HepG2 (cell line): Measurements from ENCODE around the gene RAB11FIP5. TPM values are rescaled to one million over a fixed set of nuclear protein-coding genes. Genes with fewer than 3 reads are reported as not detected.
"Not testable (repeated sequence)": the region's sequence is repeated elsewhere in the genome, so short reads cannot be mapped to it uniquely, and the experiment has no call there.

Experiments
- ATAC-seq: fragments of 200-7000 bp; cut with Tn5 transposase; 3 replicates; pipeline ENCODE4 v1.9.1; 2020; ENCODE audit warnings: mild to moderate bottlenecking, moderate library complexity
- BruUV-seq: library from RNA; stranded (reverse); fragments of 400-500 nt; replicated peaks from 2 replicates; lab custom pipeline; 2021; lab: Mats Ljungman, UMichigan
- CTCF ChIA-PET: fragments of 300-600 bp; formaldehyde crosslinking; extraction: SDS; loops from one replicate; lab custom pipeline; 2021; ENCODE audit warnings: low total read pairs, inconsistent platforms, low intra/inter-chr PET ratio; lab: Yijun Ruan, JAX
- POLR2A ChIA-PET: fragments of 350-600 bp; sonication (Branson Sonifier 250); formaldehyde crosslinking; loops from one replicate; lab custom pipeline; 2020; ENCODE audit warnings: antibody characterized with exemption, inconsistent platforms; lab: Yijun Ruan, JAX
- DNase-seq: peaks from one replicate; pipeline ENCODE4 v3.0.0-alpha.2; 2015; ENCODE audit warnings: low spot score
- FAIRE-seq: peaks from 3 replicates; lab custom pipeline; 2011; peaks lifted over from hg19 to GRCh38; lab: Jason Lieb, UNC
- H2AFZ ChIP-seq: one replicate; pipeline ENCODE4 v1.6.1; 2011; ENCODE audit warnings: low read length, inconsistent platforms
- H3K27ac ChIP-seq: fragments of 300-600 bp; 3 replicates; pipeline ENCODE4 v1.8.0; 2011; ENCODE audit warnings: mixed run types, mild to moderate bottlenecking, mixed read lengths, low read length, inconsistent platforms; ENCODE audit not compliant: insufficient read depth; ENCODE audit errors: extremely low read length
- H3K27me3 ChIP-seq, 2 experiments: fragments of 200-600 bp in 1 of 2; 2 replicates in 1 of 2; 3 replicates in 1 of 2; pipeline versions ENCODE4 v1.6.0 to v1.8.0; 2011; ENCODE audit warnings: low read length in 2 of 2, mild to moderate bottlenecking in 2 of 2, moderate library complexity in 2 of 2, inconsistent platforms in 1 of 2; ENCODE audit not compliant: insufficient read depth in 2 of 2, control insufficient read depth in 1 of 2
- H3K36me3 ChIP-seq, 2 experiments: fragments of 200-600 bp in 1 of 2; replicated peaks in 1 of 2; 2 replicates in 1 of 2; 3 replicates in 1 of 2; pipeline versions ENCODE4 v1.5.1 to v1.8.0; 2011; ENCODE audit warnings: low read length in 2 of 2, inconsistent platforms in 1 of 2; ENCODE audit not compliant: insufficient read depth in 2 of 2, control insufficient read depth in 1 of 2
- H3K4me1 ChIP-seq: 2 replicates; pipeline ENCODE4 v1.5.1; 2012; ENCODE audit warnings: low read length, inconsistent platforms; ENCODE audit not compliant: insufficient read depth
- H3K4me2 ChIP-seq: 2 replicates; pipeline ENCODE4 v1.6.0; 2011; ENCODE audit warnings: low read depth, low read length, inconsistent platforms
- H3K4me3 ChIP-seq, 3 experiments: fragments of 200-600 bp in 1 of 3; sonication (generic), shearing (Covaris generic) in 1 of 3; replicated peaks in 1 of 3; 2 replicates each; pipeline ENCODE4 v1.5.1; 2011 to 2016; ENCODE audit warnings: low read length in 3 of 3, inconsistent platforms in 2 of 3, low read depth in 2 of 3, mild to moderate bottlenecking in 2 of 3, control low read depth in 1 of 3, mixed read lengths in 1 of 3; ENCODE audit not compliant: insufficient read depth in 1 of 3
- H3K79me2 ChIP-seq: one replicate; pipeline ENCODE4 v1.6.1; 2011; ENCODE audit warnings: low read length, inconsistent platforms; ENCODE audit not compliant: insufficient read depth
- H3K9ac ChIP-seq: 2 replicates; pipeline ENCODE4 v1.6.0; 2011; ENCODE audit warnings: mild to moderate bottlenecking, low read depth, low read length, inconsistent platforms; ENCODE audit not compliant: insufficient read depth
- H3K9me3 ChIP-seq: 2 replicates; pipeline ENCODE4 v1.5.1; 2012; ENCODE audit warnings: mild to moderate bottlenecking, low read length
- H4K20me1 ChIP-seq: 2 replicates; pipeline ENCODE4 v1.6.0; 2011; ENCODE audit warnings: inconsistent platforms, mild to moderate bottlenecking, low read length, moderate library complexity; ENCODE audit not compliant: insufficient read depth
- AKAP8 ChIP-seq: sonication (generic); formaldehyde crosslinking; IDR thresholded peaks from 2 replicates; pipeline ENCODE4 v1.5.1; 2020; ENCODE audit warnings: mild to moderate bottlenecking, missing genetic modification reagents
- KDM5A ChIP-seq: fragments of 200-600 bp; sonication (generic); IDR thresholded peaks from 2 replicates; pipeline ENCODE4 v1.7.0; 2018; ENCODE audit warnings: antibody characterized with exemption, mild to moderate bottlenecking, low read length, borderline replicate concordance
- NFYB ChIP-seq: sonication (generic); formaldehyde crosslinking; IDR thresholded peaks from 2 replicates; pipeline ENCODE4 v1.4.0; 2020; ENCODE audit warnings: missing genetic modification reagents
- RFXAP ChIP-seq: sonication (generic); formaldehyde crosslinking; IDR thresholded peaks from 2 replicates; pipeline ENCODE4 v1.4.0; 2020; ENCODE audit warnings: missing genetic modification reagents, borderline replicate concordance
- ZFYVE20 ChIP-seq: sonication (generic); formaldehyde crosslinking; IDR thresholded peaks from 2 replicates; pipeline ENCODE4 v1.8.0; 2023; ENCODE audit warnings: low read depth, mild to moderate bottlenecking, moderate library complexity, missing genetic modification reagents, borderline replicate concordance
- ZNF530 ChIP-seq: sonication (generic); formaldehyde crosslinking; IDR thresholded peaks from 2 replicates; pipeline ENCODE4 v1.5.0; 2020; ENCODE audit warnings: low read depth, mild to moderate bottlenecking, missing genetic modification reagents
- WGBS: methylation state at CpG from one replicate; pipeline ENCODE4 v1.1.6; 2017; ENCODE audit warnings: low lambda C conversion rate; 5-methylcytosine and 5-hydroxymethylcytosine counted together
- in situ Hi-C: cut with HindIII; loops from 2 replicates; pipeline ENCODE4 v1.10.0; 2017; ENCODE audit warnings: low pct_unique_long_range_greater_than_20kb; ENCODE audit not compliant: extremely low pct_ligation_motif_present
- intact Hi-C: fragments of 100-400 bp; cut with micrococcal nuclease; formaldehyde crosslinking; loops from one replicate; pipeline ENCODE4 v1.10.0; 2022; ENCODE audit not compliant: unreplicated experiment
- polyA plus RNA-seq, 8 experiments: library from polyadenylated mRNA; depleted of rRNA in 3 of 8; stranded (reverse) in 7 of 8; unstranded in 1 of 8; fragments of >200 nt; fragmentation: Illumina TruSeq in 4 of 8; extraction: Trizol in 4 of 8; gene quantifications; 2 replicates each; pipeline versions ENCODE4 v1.2.1 to v1.2.3, GENCODE V29; 2011 to 2016; ENCODE audit warnings: low read depth in 4 of 8, missing spikeins in 1 of 8, mixed read lengths in 1 of 8; ENCODE audit not compliant: insufficient read depth in 1 of 8
- total RNA-seq, 5 experiments: library from RNA; depleted of rRNA; stranded (reverse); fragments of >200 nt; fragmentation: Illumina TruSeq; extraction: Trizol; gene quantifications; 2 replicates each; pipeline ENCODE4 v1.2.3, GENCODE V29; 2016; ENCODE audit warnings: low read depth in 1 of 5
- TF ChIP-seq, protein P1 (sequence below): IDR thresholded peaks from 2 replicates; pipeline ENCODE4 v1.6.1; 2016; ENCODE audit warnings: low read depth, control low read depth
- TF ChIP-seq, protein P2 (sequence below): sonication (generic); formaldehyde crosslinking; IDR thresholded peaks from 2 replicates; pipeline ENCODE4 v1.5.0; 2020; ENCODE audit warnings: mild to moderate bottlenecking, missing genetic modification reagents
- TF ChIP-seq, protein P3 (sequence below): sonication (generic); formaldehyde crosslinking; IDR thresholded peaks from 2 replicates; pipeline ENCODE4 v1.4.0; 2020; ENCODE audit warnings: low read depth, mild to moderate bottlenecking, missing genetic modification reagents

RAB11FIP5 gene
- total and polyA plus RNA-seq, 2 of the 13 experiments (the other 11 are each of a cell fraction or from before 2014, with no cell fraction given): 9.4 to 22.9 TPM

DNA sequence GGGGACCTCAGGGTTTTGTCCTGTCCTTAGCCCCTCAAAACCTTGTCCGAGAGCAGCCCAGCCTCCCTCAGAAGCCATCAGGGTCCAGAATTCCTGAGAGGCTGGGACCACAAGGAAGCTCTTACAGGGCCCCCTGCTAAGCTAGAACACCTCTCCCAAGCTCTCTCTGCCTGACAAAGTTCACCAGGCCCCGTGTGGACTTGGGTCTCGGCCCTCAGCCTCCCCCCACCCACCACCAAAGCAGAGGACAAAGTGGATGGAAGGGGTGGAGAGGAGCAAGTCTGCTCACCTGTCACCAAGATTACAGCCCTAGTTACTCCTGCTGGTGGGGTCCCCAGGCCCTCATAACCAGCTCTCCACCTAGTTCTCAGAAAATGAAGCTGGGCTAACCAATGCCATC lies 16.8 kb downstream of the RAB11FIP5 start (continued):
- TF ChIP-seq, protein P1, sequence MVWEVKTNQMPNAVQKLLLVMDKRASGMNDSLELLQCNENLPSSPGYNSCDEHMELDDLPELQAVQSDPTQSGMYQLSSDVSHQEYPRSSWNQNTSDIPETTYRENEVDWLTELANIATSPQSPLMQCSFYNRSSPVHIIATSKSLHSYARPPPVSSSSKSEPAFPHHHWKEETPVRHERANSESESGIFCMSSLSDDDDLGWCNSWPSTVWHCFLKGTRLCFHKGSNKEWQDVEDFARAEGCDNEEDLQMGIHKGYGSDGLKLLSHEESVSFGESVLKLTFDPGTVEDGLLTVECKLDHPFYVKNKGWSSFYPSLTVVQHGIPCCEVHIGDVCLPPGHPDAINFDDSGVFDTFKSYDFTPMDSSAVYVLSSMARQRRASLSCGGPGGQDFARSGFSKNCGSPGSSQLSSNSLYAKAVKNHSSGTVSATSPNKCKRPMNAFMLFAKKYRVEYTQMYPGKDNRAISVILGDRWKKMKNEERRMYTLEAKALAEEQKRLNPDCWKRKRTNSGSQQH (CRISPR knock-in tag): no peak
- no peak for TF ChIP-seq NFYB (CRISPR knock-in tag)
- no peak for TF ChIP-seq AKAP8 (CRISPR knock-in tag)
- TF ChIP-seq RFXAP (CRISPR knock-in tag): no peak
- TF ChIP-seq ZNF530: no peak
- no peak for TF ChIP-seq ZFYVE20 (CRISPR knock-in tag)
- TF ChIP-seq, protein P2, sequence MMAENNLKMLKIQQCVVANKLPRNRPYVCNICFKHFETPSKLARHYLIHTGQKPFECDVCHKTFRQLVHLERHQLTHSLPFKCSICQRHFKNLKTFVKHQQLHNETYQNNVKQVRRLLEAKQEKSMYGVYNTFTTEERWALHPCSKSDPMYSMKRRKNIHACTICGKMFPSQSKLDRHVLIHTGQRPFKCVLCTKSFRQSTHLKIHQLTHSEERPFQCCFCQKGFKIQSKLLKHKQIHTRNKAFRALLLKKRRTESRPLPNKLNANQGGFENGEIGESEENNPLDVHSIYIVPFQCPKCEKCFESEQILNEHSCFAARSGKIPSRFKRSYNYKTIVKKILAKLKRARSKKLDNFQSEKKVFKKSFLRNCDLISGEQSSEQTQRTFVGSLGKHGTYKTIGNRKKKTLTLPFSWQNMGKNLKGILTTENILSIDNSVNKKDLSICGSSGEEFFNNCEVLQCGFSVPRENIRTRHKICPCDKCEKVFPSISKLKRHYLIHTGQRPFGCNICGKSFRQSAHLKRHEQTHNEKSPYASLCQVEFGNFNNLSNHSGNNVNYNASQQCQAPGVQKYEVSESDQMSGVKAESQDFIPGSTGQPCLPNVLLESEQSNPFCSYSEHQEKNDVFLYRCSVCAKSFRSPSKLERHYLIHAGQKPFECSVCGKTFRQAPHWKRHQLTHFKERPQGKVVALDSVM (CRISPR knock-in tag): peak; percentile 69
- TF ChIP-seq KDM5A: no peak
- TF ChIP-seq, protein P3, sequence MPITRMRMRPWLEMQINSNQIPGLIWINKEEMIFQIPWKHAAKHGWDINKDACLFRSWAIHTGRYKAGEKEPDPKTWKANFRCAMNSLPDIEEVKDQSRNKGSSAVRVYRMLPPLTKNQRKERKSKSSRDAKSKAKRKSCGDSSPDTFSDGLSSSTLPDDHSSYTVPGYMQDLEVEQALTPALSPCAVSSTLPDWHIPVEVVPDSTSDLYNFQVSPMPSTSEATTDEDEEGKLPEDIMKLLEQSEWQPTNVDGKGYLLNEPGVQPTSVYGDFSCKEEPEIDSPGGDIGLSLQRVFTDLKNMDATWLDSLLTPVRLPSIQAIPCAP (CRISPR knock-in tag): no peak

DNA sequence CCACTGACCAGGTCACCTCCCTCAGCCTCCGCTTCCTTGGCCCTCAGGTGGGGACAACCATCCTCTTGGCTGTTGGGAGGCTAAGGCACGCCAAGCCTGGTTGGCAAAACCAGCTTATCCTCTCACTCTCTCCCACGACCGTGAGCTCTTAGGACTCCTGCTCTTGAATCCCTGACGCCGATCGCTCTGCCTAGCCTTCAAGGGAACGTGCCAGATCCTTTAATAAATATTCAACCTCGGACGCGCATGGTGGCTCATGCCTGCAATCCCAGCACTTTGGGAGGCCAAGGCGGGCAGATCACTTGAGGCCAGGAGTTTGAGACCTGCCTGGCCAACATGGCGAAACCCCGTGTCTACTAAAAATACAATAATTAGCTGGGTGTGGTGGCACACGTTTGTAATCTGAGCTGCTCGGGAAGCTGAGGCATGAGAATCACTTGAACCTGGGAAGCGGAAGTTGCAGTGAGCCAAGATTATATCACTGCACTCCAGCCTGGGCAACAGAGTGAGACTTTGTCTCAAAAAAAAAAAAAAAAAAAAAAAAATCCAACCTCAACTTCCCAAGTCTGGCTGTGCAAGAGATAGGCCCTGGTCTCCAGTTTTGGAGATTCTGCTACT lies 19.0 kb downstream of the RAB11FIP5 start:
- Histone ChIP-seq H3K4me1 (peaks cover 76% of the 10 kb centered on the region), H3K79me2 (peaks cover 17% of the 10 kb centered on the region), H4K20me1 (peaks cover 51% of the 10 kb centered on the region)
- BruUV-seq, H2AFZ ChIP-seq, H3K27me3 ChIP-seq, CTCF ChIA-PET, FAIRE-seq, H3K36me3 ChIP-seq, ATAC-seq, in situ Hi-C loops, DNase-seq, intact Hi-C loops, H3K4me2 ChIP-seq, H3K4me3 ChIP-seq, H3K9me3 ChIP-seq, H3K9ac ChIP-seq, H3K27ac ChIP-seq: not testable (repeated sequence)
- 96% methylated on average over 17 of the region's 17 CpGs for WGBS
- POLR2A ChIA-PET: interaction anchor here (1.0 to 3.4 kb wide), 3 partner anchors 18 to 26 kb away, joined by 3 to 17 read pairs (median 3); partner anchors contain the start of genes RAB11FIP5 and SFXN5
